Dermis microvascular lymphatic vessel endothelial cell (primary cell): ENCODE measurements around the gene ODAPH. TPM values are rescaled to one million over a fixed set of nuclear protein-coding genes. Genes with fewer than 3 reads are reported as not detected.
"Not testable (repeated sequence)": the region's sequence is repeated elsewhere in the genome, so short reads cannot be mapped to it uniquely, and the experiment has no call there.

Source experiments
- DNase-seq, 2 donors: peaks; one replicate each; pipeline versions ENCODE4 v3.0.0 to v3.0.0-alpha.2; 2010; ENCODE audit warnings: low read depth in 2 of 2
- total RNA-seq: library from RNA; depleted of rRNA; stranded (reverse); fragments of >200 nt; gene quantifications from 2 replicates; pipeline ENCODE4 v1.2.1, GENCODE V29; 2014

ODAPH gene
- not detected in 2 replicates for total RNA-seq

DNA sequence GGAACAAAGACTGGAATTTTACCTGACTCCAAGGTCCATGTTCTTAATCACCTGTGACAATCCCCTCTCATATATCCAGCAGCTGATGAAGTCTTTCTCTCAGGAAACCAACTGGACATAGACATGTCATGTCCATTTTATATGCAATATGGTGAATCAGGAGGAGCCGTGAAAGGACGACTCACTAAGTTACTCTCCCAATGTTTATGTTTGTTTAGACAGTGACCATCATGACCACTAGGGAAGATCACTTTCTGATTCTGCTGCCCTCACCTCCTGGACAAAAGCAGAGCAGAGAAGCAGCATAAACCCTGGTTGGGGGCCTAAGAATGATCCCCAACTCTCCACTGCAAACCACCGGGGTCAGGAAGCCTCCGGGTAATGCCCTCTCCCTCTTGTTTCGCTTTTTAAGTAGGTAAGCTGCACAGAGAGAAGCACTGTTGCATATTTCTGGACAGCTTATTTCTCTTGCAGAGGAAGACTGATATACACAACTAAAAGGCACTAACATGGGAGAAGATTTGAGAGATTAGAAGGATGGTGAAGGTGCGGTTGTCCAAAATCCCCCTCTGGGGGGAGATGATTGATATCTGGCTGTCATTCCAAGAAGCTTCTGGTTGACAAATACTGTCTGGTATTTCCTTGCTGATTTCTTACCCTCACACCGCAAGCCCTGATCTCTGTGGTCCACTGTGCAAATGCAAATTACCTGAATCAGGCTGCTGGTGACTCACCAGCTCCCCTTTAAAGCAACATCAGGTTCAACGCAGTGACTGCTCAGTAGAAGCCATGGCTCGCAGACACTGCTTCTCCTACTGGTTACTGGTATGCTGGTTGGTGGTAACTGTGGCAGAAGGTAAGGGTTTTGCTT, at the start of gene ODAPH:
Gene ODAPH, plus strand, starts transcription at position 773 of the 871 bp plus-strand sequence. Its CDS starts 17 bp downstream, at position 790.
- DNase-seq: no peak

DNA sequence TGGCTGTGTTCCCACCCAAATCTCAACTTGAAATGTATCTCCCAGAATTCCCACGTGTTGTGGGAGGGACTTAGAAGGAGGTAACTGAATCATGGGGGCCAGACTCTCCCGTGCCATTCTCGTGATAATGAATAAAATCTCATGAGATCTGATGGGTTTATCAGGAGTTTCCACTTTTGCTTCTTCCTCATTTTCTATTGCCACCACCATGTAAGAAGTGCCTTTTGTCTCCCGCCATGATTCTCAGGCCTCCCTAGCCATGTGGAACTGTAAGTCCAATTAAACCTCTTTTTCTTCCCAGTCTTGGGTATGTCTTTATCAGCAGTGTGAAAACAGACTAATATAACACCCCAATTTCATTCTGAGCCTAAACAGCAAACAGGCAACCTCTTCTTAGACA, 46.3 kb upstream of the ODAPH start:
- DNase-seq: not testable (repeated sequence)

DNA sequence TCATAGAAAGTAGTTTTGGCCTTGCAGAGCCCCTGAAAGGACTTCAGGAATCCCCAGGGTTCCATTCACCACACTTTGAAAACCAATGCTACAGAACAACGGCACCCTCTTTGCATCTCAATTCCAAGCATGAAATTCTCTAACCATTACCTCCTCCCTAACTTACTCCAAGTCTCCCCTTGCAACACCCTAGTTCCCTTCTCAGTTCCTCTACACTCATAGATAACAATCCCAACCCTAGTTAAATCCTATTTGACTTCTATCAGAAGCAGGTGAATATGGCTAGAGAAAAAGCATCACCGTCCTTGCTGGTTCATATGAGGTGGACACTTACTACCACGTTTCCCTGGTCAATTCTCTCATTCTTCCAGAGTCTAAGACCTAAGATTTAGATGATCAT, 44.0 kb upstream of the ODAPH start:
- no peak for DNase-seq

DNA sequence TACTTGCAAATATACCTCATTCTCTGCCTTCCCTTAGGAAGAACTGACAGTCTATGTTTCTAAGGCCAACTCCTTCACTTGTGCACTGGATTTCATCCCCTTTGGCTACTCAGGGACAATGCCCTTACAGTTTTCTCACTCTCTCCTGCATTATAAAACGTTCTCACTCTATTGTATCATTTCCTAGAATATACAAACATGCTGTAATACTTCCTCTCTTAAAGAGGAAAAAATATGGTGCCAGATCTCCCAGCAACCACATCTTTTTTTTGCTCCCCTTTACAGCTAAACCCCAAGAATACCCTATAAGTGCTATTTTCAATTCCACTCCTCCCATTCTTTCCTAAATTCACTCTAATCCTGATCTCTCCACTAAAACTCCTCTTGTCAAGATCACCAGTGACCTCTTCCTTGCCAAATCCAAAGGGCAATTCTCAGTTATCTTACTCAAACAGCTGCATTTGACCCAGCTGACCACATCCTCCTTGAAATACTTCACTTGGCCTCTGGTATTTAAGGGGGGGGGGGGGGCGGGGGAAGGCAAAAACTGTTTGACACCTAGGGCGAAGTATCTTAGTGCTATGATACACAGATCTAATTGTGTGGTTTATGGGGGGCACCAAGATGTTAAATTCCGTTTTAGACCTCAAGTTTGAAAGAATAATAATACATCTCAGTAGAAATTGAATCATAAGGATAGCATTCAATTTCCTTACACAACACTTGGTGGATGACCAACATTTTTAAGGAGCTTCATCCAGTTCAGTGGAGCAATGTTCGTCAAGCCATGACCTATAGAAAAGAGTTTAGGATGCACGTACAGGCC, 43.3 kb upstream of the ODAPH start:
- peak in 1 of 2 donors; percentile 67 for DNase-seq

- DNase-seq: peak in 1 of 2 donors; percentile 20
Observed at GRCh38 chr4:75513526-75514130, 42.2 kb upstream of the ODAPH start.

DNA sequence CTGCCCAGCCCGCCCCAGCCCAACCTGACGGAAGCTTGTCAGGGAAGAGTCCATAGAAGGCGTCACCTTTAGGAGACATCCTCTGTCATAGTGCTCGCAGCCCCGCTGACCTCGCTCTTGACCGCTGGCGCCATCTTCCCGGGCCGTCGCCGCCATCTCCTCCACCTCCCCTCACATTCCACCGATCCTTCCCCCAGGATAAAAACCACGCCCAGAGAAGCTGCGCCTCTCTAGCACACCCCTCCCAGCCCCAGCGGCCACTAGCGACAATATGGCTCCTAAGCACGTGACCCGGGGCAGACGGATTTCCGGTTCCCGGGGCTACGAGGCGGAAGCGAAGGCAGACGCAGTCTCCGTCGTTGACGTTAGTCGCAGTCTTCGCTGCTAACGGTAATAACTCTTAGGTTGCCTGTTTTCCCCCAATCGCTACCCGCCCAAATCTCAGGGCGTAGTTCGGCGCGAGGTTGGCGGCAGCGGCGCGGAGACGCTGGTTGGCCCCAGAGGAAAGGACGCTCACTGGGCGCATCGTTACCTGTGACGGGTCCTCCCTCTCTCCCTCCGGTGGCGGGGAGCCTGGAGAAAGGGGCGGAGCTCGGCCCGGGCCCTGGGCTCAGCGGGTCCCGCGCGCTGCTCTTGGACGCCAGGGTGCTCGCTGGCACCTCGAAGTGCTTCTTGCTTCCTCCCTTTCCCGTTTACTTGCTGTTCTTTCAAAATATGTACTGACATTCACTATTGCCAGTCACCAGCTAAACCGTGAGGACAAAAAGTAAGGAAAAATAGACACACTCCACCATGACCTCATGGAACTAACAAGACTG, 41.5 kb upstream of the ODAPH start, which contains the start of the genes RCHY1 and THAP6:
Gene RCHY1, minus strand, starts transcription at position 273 of the 818 bp plus-strand sequence. Its CDS starts 117 bp downstream, at position 156.
Gene THAP6, plus strand, starts transcription at position 343 of the 818 bp plus-strand sequence. CDS start 980 bp downstream, outside the sequence.
- peak; percentile 86 to 93 for DNase-seq

DNA sequence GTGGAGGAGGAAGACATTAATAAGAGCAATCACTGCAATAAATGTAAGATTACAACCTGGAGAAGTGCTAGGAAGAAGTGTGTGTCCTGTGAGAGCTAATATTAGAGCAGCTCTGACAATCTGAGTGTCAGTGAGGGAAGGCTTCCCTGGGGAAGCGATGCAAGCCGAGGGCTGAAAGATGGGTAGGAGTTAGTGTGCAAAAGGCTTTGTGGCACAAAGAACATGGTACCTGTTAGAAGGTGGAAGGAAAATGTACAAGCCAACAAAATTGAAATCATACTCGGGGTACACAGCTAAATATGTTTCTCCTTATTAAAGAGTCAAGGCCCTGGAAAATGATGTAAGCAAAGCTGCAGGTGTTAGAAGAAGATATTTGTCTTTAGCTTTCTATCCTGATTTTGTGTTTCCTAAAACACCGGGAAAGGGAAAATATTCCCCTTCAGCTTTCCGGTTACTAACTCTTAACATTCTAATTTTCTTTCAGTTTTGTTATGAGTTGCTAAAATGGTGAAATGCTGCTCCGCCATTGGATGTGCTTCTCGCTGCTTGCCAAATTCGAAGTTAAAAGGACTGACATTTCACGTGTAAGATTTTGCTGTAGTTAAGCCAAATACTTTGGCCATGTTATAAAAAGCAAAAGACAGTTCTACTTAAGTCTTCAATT, 40.8 kb upstream of the ODAPH start:
- DNase-seq: no peak

DNA sequence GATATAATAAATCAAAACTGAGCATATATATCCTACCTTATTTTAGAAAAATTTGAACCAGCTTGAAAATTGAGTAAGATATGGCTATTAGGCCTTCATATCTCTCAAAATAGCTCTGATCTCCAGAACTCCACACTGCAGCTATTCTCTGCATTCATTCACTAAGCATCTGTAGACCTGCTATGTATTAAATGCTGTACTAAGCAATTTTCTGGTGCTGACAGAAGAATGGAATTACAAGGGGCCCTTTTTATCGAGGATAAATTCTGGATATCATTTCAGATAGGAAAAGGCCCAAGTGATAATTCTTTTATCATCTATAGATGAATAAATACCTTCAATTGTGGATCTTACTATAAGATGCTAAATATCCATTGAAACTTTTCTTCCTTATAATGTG, 39.7 kb upstream of the ODAPH start:
- DNase-seq: no peak

DNA sequence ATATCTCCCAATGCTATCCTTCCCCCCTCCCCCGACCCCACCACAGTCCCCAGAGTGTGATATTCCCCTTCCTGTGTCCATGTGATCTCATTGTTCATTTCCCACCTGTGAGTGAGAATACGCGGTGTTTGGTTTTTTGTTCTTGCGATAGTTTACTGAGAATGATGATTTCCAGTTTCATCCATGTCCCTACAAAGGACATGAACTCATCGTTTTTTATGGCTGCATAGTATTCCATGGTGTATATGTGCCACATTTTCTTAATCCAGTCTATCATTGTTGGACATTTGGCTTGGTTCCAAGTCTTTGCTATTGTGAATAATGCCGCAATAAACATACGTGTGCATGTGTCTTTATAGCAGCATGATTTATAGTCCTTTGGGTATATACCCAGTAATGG, 36.4 kb upstream of the ODAPH start:
- DNase-seq: not testable (repeated sequence)

DNA sequence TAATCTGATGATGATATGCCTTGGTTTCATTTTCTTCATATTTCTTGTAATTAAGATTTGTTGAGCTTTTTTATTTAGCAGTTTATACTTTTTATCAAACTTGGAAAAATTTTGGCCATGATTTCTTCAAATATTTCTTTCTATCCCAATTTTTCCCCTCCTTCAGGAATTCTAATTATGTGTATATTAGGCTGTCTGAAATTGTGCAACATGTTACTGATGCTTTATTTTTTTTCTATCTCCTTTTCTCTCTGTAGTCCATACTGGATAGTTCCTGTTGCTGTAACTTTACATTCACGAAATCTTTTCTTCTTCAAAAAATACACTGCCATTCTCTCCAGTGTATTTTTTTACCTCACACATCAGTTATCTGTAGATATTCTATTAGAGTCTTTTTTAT, 30.8 kb upstream of the ODAPH start:
- DNase-seq: no peak

GRCh38 chr4:75525910-75526309, 30.0 kb upstream of the ODAPH start:
- no peak for DNase-seq

DNA sequence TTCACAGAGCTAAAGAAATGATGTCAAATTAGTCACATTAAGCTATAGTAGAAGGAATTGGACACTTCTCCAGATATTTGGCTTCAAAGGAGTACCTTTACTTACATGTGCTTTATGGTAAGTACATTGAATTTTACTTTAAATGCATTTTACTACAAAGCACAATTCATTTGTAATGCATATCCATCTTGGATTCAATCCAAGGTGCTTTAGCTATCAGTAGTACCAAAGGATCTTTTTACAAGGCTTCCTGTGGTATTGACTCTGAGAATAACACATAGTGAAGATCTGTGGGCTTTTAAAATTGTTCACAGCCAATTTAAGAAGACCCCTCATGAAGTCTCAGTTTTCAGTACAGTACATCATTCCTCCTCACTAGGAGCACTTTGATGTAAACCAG, 28.4 kb upstream of the ODAPH start:
- no peak for DNase-seq

DNA sequence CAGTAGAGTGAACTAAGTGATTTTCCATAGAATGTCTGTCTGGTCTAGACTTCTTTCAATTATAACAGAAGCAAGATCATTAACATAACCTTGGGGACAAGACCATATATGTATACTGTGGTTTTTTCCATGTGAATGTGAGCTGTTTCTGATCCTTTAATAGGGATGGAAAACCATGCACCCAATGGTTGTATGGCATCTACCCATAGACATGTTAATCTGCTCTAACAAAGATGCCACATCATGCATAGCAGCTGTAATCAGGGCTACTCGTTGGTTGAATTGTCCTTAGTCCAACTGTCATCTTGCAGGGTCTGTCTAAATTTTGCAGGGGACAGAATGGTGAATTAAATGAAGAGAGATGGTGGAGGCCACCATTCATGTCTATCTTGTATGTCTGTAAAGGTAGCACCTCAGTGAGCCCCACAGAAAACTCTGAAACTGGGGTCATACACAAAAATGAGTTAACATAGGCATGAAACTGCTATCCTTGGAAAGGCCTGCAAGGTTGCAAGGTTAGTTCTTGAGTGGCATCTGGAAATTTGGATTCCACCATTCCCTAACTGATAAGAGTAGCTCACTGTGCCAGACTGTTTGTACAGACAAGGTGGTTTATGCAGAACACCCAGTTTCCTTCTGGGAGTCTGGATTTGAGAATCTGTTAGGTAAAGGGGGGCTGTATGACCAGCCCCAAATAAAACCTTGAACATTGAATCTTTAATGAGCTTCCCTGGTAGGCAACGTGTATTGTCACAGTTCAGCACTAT, 25.1 kb upstream of the ODAPH start:
- no peak for DNase-seq

- not testable (repeated sequence) for DNase-seq
Observed at GRCh38 chr4:75531536-75532143, 24.2 kb upstream of the ODAPH start.

GRCh38 chr4:75533339-75533887, 22.5 kb upstream of the ODAPH start:
- not testable (repeated sequence) for DNase-seq

GRCh38 chr4:75533926-75534325, 21.9 kb upstream of the ODAPH start:
- not testable (repeated sequence) for DNase-seq

- DNase-seq: not testable (repeated sequence)
Observed at GRCh38 chr4:75537308-75537707, 18.6 kb upstream of the ODAPH start.

DNA sequence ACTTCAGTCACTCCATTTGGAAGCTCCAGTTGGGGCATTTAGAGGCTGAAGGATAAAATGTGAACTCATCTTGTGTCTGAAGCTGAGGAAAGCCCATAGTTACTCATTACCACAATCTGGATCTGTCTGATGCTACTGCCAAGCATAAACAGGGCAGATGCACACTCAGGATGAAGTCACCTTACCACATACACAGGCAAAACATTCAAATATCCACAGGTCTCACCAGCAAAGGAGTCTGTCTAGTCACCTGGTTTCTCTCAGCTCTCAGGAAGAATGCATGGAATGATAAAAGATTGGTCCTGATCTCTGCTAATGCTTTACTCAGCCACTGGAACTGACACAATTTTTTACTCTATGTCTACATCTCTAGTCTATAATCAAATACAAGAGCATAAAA, 13.0 kb upstream of the ODAPH start:
- no peak for DNase-seq

DNA sequence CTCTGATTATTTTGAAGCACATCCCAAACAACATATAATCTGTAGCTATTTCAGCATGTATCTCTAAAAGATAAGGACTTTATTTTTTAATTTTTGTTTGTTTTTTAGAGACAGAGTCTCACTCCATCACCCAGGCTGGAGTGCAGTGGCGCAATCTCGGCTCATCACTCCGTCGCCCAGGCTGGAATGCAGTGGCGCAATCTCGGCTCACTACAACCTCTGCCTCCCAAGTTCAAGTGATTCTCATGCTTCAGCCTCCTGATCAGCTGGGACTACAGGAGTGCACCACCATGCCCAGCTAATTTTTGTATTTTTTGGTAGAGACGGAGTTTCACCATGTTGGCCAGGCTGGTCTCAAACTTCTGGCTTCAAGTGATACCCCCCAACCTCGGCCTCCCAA, 11.6 kb upstream of the ODAPH start:
- DNase-seq: not testable (repeated sequence)
